Frontal cortex (tissue), 4 donors: ENCODE measurements around the gene OS9. TPM values are rescaled to one million over a fixed set of nuclear protein-coding genes. Genes with fewer than 3 reads are reported as not detected.
"Not testable (repeated sequence)": the region's sequence is repeated elsewhere in the genome, so short reads cannot be mapped to it uniquely, and the experiment has no call there.

Experiments
- DNase-seq, 2 donors: peaks; one replicate each; pipeline ENCODE4 v3.0.0; 2012; ENCODE audit warnings: low spot score in 2 of 2
- FAIRE-seq: peaks from 2 replicates; lab custom pipeline; 2012; peaks lifted over from hg19 to GRCh38; lab: Jason Lieb, UNC
- total RNA-seq: library from RNA; depleted of rRNA; stranded (reverse); fragments of >200 nt; gene quantifications from one replicate; pipeline ENCODE4 v1.2.3, GENCODE V29; 2014
- donor health status: control.
- donor health status: control.
- donor health status: control.

Gene OS9
- total RNA-seq, 1 donor from 2014 or later, result 151 TPM

DNA sequence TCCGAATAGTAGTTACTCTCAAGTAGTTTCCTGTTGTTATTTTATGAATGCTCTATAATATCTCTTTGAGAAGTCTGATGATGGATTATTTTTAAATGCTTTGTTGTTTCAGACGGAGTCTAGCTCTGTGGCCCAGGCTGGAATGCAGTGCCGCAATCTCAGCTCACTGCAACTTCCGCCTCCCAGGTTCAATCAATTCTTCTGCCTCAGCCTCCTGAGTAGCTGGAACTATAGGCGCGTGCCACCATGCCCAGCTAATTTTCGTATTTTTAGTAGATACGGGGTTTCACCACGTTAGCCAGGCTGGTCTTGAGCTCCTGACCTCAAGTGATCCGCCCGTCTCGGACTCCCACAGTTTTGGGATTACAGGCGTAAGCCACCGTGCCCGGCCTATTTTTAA lies 1.4 kb upstream of the OS9 start:
- no peak for DNase-seq
- no peak for FAIRE-seq

DNA sequence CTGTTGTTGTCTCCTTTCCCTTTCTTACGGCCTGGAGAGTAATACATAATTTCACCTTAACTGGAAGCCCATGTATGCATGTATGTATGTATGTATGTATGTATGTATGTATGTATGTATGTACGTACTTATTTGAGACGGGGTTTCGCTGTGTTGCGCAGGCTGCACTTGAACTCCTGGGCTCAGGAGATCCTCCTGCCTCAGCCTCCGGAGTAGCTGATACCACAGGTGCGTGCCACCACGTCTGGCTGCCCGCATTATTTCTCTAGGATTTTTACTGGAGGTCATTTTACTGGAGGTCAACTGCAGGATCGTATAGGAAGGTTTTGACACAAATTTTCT lies 644 bp upstream of the OS9 start:
- FAIRE-seq (no peak), DNase-seq (no peak)

DNA sequence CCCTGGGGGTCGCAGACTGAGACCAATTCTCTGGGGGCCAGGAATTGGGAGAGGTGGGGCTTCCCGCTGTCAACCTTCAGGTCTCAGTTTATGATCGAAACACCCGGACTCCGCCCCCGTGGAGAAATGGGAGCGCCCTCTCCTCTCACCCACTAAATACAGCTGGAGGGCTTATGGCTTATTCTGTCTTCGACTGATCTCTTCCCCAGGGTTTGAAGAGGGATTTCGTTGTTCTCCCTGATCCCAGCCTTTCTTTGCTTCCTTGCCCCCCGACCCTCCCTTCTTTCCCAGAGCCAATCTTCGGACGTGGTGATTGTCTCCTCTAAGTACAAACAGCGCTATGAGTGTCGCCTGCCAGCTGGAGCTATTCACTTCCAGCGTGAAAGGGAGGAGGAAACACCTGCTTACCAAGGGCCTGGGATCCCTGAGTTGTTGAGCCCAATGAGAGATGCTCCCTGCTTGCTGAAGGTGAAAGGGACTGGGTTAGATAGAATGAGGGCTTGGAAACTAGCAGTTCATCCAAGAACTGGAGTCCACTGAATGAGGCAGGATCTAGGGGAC lies 607 bp downstream of the OS9 start:
- FAIRE-seq, result no peak
- DNase-seq, result no peak

GRCh38 chr12:57695770-57696432 lies 2.0 kb downstream of the OS9 start:
- no peak for DNase-seq
- no peak for FAIRE-seq

GRCh38 chr12:57697076-57697475 lies 3.1 kb downstream of the OS9 start:
- no peak for FAIRE-seq
- no peak for DNase-seq

- DNase-seq (no peak), FAIRE-seq (no peak)
Measured at GRCh38 chr12:57698414-57698813, 4.5 kb downstream of the OS9 start.

DNA sequence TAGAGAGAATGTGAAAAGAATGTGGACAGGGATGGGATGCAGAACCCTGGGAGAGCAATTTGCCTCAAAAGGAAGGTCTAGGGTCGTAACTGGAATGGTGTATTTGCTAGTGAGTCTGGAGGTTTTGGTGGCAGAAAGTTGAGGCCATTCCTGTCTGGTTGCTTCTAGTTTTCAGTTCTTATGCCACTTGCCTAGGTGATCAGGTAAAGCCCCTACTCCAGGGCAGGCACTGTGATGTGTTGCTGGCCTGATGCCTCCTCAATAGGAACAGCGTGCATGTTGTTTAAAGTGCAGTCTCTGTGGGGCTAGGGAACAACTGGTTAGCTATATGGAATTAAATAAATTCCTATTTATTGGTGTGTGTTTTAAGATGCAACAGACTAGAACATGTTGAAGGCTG lies 6.4 kb downstream of the OS9 start:
- DNase-seq (no peak), FAIRE-seq (no peak)

GRCh38 chr12:57707250-57707649 lies 13.3 kb downstream of the OS9 start:
- DNase-seq, result no peak
- FAIRE-seq, result no peak

- FAIRE-seq (no peak), DNase-seq (no peak)
Measured at GRCh38 chr12:57708296-57708695, 14.4 kb downstream of the OS9 start.

GRCh38 chr12:57712701-57713100 lies 18.8 kb downstream of the OS9 start:
- DNase-seq, result peak in 1 of 2 donors; percentile 27
- FAIRE-seq, result no peak

DNA sequence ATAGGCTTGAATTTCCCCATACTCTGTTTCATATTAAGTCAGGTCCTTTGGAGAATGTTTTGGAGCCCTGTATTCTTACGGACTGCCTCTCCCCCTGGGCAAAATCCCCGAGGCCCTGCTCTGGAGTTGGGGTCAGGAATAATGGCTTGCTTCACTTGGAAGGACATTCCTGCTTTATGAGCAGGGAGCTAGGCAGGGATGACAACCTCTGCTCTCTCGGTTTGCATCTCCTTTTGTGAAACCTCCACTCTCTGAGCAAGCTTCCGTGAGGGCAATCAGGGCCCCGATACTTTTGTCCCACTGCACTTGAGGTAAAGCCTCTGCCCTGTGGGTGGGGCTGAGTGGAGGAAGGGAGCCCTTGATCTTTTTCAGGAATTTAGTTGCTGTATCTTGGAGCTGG lies 19.3 kb downstream of the OS9 start:
- DNase-seq, result no peak
- FAIRE-seq, result no peak

GRCh38 chr12:57715036-57715748 lies 21.3 kb downstream of the OS9 start:
- not testable (repeated sequence) for FAIRE-seq, DNase-seq

DNA sequence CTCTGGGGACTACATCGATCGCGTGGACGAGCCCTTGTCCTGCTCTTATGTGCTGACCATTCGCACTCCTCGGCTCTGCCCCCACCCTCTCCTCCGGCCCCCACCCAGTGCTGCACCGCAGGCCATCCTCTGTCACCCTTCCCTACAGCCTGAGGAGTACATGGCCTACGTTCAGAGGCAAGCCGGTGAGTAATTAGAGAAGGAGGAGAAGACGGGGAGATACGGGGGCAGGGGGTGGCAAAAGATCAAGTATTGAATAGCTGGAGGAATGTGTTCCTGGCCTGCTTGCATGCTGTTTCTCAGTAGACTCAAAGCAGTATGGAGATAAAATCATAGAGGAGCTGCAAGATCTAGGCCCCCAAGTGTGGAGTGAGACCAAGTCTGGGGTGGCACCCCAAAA lies 21.9 kb downstream of the OS9 start:
- no peak for FAIRE-seq
- DNase-seq, result no peak

GRCh38 chr12:57716305-57716704 lies 22.4 kb downstream of the OS9 start:
- no peak for DNase-seq
- FAIRE-seq, result no peak

DNA sequence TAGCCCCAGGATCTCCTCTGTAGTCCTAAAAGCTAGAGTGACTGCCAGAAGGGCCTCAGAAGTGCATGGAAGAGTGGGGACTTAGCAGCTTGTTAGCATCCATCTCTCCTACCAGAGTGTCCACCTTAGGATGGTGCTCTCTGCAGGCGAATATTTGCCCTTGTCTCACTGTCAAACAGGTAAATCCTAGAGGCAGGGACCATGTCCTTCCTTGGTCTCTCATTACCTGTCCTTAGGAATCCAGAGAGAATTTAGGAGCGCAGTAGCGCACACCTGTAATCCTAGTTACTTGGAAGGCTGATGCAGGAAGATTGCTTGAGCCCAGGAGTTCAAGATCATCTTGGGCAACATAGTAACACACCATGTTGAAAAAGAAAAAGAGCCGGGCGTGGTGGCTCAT lies 23.2 kb downstream of the OS9 start:
- DNase-seq, result no peak
- FAIRE-seq, result no peak

DNA sequence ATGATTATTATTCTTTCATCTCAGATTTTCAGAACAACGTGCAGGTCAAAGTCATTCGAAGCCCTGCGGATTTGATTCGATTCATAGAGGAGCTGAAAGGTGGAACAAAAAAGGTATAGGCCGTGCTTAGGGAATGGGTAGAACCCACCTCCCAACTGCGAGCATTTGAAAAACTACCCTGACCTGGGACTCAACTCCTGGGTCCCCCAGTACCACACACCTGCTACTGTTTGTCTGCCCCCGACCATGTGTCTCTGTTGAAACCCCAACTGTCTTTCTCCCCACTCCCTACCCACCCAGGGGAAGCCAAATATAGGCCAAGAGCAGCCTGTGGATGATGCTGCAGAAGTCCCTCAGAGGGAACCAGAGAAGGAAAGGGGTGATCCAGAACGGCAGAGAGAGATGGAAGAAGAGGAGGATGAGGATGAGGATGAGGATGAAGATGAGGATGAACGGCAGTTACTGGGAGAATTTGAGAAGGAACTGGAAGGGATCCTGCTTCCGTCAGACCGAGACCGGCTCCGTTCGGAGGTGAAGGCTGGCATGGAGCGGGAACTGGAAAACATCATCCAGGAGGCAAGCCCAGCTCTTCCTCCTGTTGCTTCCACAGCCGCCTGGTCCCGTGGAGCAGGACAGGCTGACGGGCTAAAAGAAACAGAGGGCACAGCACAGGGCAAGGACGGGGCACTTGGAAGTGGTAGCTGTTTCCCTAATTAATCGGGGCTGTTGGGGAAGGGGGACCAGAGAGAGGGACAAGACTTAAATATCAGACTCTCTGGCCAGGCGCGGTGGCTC lies 24.1 kb downstream of the OS9 start:
- DNase-seq (no peak), FAIRE-seq (no peak)

DNA sequence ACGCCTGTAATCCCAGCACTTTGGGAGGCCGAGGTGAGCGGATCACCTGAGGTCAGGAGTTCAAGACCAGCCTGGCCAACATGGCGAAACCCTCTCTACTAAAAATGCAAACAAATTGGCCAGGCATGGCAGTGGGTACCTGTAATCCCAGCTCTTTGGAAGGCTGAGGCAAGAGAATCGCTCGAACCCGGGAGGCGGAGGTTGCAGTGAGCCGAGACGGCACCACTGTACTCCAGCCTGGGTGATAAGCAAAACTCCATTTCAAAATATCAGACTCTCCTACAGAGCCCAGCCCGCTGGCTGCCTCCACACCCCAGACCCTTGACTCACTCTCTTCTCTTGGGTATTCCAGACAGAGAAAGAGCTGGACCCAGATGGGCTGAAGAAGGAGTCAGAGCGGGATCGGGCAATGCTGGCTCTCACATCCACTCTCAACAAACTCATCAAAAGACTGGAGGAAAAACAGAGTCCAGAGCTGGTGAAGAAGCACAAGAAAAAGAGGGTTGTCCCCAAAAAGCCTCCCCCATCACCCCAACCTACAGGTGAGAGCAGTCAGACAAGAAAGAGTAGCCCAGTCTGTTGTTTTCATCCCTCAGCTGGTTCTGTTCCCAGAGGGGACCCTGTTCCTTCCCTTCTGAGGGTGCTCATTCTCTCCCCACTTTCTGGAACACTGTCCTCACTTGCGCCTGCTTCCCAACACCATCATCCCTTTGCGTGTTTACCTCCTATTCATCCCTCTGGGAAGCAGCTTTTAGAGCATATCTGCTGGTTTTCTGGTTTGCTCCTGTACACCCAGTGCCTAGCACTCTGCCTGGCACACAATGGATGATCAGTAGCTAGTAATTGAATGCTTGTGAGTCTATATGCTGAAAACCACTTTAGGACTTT lies 25.0 kb downstream of the OS9 start:
- FAIRE-seq (no peak), DNase-seq (no peak)

DNA sequence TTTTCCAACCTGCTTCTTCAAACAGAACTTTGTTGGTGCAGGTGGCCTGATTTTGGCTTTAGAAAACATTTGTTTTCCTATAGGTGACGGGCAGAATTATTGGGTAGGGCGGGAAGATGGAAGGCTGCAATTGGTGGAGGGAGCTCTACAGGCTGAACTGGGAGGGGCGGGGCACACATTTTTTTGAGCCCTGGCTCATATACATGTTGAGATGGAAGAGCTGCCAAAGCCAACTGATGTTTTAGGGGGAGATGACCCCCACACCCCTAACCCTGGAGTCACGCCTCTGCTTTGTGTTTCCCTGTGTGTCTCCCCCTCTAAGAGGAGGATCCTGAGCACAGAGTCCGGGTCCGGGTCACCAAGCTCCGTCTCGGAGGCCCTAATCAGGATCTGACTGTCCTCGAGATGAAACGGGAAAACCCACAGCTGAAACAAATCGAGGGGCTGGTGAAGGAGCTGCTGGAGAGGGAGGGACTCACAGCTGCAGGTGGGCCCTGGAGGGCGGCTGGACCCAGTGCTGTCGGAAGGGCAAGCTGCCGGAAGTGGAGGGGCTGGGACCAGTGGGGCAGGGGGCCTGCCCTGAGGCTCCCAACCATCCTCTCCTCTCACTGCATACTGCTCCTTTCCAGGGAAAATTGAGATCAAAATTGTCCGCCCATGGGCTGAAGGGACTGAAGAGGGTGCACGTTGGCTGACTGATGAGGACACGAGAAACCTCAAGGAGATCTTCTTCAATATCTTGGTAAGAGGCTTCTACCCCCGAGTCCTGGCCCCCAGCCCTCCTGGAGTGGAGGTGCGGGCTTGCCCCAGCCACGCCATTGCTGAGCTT lies 26.1 kb downstream of the OS9 start:
- no peak for FAIRE-seq
- no peak for DNase-seq
